Coronary artery (tissue), 2 donors: Measurements from ENCODE around the gene CAPN13.

Source experiments
- DNase-seq: peaks from one replicate; pipeline ENCODE4 v3.0.0-alpha.2; 2017; ENCODE audit warnings: low spot score
- H3K27ac ChIP-seq, 2 donors: fragments of 200-600 bp; sonication (generic); one replicate each; pipeline ENCODE4 v1.5.1; 2016 to 2019
- H3K4me3 ChIP-seq: fragments of 200-600 bp; sonication (generic); 2 replicates; pipeline ENCODE4 v1.5.1; 2016; ENCODE audit warnings: mild to moderate bottlenecking, moderate library complexity
- TF ChIP-seq, protein P1 (sequence below): fragments of 200-600 bp; sonication (generic); IDR thresholded peaks from one replicate; pipeline ENCODE4 v1.5.1; 2019; ENCODE audit warnings: antibody characterized with exemption

CAPN13 gene

DNA sequence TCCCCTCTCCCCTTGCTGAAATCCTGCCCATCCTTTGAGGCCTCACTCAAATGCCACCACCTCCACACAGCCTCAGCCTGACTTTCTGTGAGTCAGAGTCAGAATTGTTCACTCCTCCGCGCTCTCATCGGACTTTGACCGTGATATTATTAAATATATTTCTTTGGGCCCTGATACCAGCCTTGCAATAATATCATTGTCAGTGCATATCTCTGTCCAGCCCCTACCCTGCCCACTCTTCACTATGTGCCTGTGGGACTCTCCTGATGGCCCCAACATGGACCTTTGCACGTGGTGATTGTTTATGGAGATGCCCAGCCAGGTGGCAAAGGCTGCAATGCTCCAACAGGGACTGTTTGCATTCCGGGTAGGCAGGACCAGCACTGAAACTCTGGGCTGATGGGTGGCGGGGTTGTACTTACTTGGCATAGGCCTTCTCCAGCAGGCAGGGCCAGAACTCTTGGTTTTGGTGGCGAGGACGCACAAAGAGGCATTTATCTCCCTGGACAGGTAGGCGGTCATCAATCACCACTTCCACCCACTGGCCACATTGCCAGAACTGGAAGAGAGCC is 37.3 kb downstream of the CAPN13 start:
- Histone ChIP-seq H3K4me3 (no peak overlapping the region), H3K27ac (no peak overlapping the region)
- TF ChIP-seq, protein P1, sequence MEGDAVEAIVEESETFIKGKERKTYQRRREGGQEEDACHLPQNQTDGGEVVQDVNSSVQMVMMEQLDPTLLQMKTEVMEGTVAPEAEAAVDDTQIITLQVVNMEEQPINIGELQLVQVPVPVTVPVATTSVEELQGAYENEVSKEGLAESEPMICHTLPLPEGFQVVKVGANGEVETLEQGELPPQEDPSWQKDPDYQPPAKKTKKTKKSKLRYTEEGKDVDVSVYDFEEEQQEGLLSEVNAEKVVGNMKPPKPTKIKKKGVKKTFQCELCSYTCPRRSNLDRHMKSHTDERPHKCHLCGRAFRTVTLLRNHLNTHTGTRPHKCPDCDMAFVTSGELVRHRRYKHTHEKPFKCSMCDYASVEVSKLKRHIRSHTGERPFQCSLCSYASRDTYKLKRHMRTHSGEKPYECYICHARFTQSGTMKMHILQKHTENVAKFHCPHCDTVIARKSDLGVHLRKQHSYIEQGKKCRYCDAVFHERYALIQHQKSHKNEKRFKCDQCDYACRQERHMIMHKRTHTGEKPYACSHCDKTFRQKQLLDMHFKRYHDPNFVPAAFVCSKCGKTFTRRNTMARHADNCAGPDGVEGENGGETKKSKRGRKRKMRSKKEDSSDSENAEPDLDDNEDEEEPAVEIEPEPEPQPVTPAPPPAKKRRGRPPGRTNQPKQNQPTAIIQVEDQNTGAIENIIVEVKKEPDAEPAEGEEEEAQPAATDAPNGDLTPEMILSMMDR, result no peak
- peak; percentile 47 for DNase-seq

DNA sequence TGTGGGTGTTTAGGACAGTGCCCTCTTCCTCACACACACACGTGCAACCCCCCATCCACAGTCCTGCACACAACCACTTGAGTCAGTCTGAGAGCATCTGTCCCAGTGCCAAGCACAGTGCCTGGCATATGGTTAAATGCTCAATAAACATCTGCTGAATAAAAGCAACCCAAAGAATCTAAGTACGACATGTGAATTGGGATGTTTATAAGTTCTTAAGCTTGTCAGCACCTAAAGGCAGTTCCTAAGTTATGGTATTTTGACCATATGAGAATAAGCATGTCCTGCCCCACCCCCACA is 37.8 kb downstream of the CAPN13 start:
- Histone ChIP-seq H3K4me3 (no peak overlapping the region), H3K27ac (no peak overlapping the region)
- TF ChIP-seq, protein P1, result no peak
- DNase-seq, result no peak

DNA sequence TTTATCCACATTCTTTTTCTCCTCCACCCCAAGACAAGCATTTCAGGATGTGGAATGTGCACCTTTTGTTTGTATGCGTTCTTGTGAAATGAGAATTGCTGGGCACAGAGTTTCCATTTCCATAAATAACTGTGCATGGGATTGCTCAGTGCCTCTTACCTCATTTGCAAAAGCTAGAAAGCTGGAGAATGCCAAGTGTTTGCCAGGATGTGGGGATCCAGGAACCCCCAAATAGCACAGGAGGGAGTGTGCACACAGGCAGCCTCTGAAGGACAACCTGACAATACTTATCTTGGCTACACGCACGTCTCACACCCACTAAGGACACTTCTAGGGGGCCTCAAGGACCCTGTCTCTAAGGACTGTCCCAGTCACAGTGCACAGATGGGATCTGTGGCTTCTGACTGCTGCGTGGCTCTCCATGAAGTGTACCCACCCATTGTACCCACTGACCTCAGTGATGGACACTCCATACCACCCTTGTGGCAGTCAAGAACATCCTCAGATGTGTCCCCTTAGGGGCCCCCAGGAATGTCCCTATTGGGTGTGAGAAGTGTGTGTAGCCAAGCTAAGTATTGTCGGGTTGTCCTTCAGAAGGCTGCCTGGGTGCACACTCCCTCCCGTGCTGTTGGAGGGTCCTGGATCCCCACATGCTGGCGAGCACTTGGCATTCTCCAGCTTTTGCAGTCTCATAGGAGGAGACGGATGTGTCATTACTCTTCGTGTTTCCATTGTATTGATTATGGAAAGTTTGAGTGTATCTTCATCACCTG is 38.4 kb downstream of the CAPN13 start:
- TF ChIP-seq, protein P1, result no peak
- no peak overlapping the region for H3K27ac ChIP-seq
- H3K4me3 ChIP-seq, result no peak overlapping the region
- DNase-seq, result no peak

DNA sequence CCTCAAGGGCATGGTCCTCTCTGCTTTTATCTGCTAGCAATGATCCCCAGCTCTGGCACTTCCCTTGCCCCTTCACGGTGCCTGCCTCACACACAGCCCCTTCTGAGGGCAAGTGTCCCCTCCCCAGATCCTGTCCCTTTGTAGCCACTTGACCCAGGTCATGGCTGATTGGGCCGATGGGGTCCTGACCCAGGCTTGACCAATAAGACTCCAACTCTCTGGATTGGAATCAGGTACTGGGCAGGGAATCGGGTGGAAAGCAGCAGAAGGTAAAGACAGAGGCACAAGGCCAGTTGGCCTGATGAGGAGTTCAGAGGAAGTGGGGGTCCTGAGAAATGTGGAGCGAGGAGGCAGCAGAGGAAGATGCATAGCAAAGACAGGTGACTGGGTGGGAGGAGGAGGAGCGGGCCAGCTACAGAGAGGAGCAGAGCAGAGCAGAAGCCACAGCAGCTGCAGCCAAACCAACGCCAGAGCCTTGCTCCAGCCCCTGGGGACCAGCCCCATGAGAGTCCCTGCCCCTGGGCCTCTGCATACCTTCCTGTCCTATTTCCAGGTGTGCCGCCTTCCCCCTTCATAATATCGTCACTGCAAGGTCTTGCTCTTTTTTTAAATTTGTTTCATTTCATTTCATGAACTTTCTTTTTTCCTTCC is 39.1 kb downstream of the CAPN13 start:
- TF ChIP-seq, protein P1, result no peak
- Histone ChIP-seq H3K4me3 (no peak overlapping the region), H3K27ac (no peak overlapping the region)
- DNase-seq, result peak; percentile 62

DNA sequence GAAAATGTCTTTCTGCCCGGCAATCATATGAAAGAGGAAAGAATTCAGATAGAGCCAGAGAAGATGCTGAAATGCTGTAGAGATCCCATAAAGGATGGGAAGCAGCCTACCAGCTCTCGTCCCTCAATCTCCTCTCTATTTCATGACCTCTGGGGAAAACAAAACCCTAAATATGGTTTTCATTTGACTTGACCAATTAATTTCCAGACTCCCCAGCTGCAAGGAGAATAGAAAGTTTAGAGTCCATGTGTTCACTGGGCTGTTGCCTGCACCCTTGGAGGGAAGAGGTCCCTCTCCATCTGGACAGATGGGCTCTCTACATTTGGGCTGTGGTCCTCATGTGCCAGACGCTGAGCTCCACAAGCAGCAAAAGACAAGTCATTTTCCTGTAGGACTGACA is 40.6 kb downstream of the CAPN13 start:
- TF ChIP-seq, protein P1, result no peak
- Histone ChIP-seq H3K4me3 (no peak overlapping the region), H3K27ac (no peak overlapping the region)
- no peak for DNase-seq

DNA sequence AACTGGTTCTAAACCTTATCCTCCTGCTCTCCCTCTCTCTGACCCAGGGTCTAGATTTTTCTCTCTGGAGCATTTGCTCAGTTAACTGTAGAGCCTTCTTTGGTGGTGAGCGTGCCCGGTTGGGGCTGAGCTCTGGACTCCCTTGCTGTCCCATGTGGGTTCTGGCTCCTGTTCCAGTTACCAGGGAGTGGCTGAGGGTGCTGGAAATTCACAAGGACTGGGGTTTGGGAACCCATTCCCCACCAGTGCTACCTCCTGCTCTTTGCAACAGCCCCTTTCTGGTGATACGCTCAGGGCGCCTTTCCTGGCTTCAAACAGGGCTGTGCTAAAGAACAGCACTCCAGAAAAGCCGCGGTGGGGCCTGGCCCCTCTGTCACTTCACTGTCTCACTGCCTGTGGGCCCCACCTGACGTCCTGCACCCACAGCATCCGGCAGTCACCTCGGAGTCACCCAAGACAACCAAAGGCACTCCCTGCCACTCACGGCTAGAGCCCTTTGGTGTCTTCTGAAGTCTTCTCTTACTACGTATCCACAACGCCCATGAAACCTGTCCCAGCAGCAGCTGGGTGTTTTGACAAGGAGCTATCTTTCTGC is 41.3 kb downstream of the CAPN13 start:
- TF ChIP-seq, protein P1, result no peak
- no peak overlapping the region for H3K4me3 ChIP-seq
- no peak for DNase-seq
- H3K27ac ChIP-seq, result no peak overlapping the region
